T-helper 17 cell (primary cell): ENCODE data around the gene CEP170B. TPM values are rescaled to one million over a fixed set of nuclear protein-coding genes. Genes with fewer than 3 reads are reported as not detected.
"Not testable (repeated sequence)": the region's sequence is repeated elsewhere in the genome, so short reads cannot be mapped to it uniquely, and the experiment has no call there.

Source experiments
- ATAC-seq: fragments of 150-1000 bp; cut with Tn5 transposase; 2 replicates; pipeline ENCODE4 v1.10.0; 2021; ENCODE audit warnings: mild to moderate bottlenecking, moderate library complexity
- DNase-seq, 3 donors: peaks; one replicate each; pipeline versions ENCODE4 v3.0.0 to v3.0.0-alpha.2; 2020 to 2021
- H3K9me3 ChIP-seq: one replicate; pipeline ENCODE4 v1.7.0; 2013; ENCODE audit warnings: low read length, mild to moderate bottlenecking; ENCODE audit not compliant: control insufficient read depth, poor library complexity, severe bottlenecking
- H3K27ac Mint-ChIP-seq: one replicate; pipeline ENCODE4 v1.8.0; 2022; ENCODE audit warnings: mild to moderate bottlenecking, moderate library complexity, mixed read lengths
- H3K27me3 Mint-ChIP-seq: one replicate; pipeline ENCODE4 v1.8.0; 2022; ENCODE audit warnings: mixed read lengths
- H3K36me3 Mint-ChIP-seq: one replicate; pipeline ENCODE4 v1.8.0; 2022; ENCODE audit warnings: low read depth, mixed read lengths
- H3K4me1 Mint-ChIP-seq: one replicate; pipeline ENCODE4 v1.8.0; 2022; ENCODE audit warnings: mild to moderate bottlenecking, mixed read lengths
- H3K4me3 Mint-ChIP-seq: one replicate; pipeline ENCODE4 v1.8.0; 2022; ENCODE audit warnings: mild to moderate bottlenecking, moderate library complexity, mixed read lengths
- total RNA-seq, 4 donors: library from RNA in 2 of 4; stranded (reverse) in 2 of 4; gene quantifications; one replicate each; pipeline ENCODE4 v1.2.3 and lab custom pipeline; 2022 to 2026

Gene CEP170B
- total RNA-seq, 2 donors from 2014 or later: 7.0 to 7.7 TPM

DNA sequence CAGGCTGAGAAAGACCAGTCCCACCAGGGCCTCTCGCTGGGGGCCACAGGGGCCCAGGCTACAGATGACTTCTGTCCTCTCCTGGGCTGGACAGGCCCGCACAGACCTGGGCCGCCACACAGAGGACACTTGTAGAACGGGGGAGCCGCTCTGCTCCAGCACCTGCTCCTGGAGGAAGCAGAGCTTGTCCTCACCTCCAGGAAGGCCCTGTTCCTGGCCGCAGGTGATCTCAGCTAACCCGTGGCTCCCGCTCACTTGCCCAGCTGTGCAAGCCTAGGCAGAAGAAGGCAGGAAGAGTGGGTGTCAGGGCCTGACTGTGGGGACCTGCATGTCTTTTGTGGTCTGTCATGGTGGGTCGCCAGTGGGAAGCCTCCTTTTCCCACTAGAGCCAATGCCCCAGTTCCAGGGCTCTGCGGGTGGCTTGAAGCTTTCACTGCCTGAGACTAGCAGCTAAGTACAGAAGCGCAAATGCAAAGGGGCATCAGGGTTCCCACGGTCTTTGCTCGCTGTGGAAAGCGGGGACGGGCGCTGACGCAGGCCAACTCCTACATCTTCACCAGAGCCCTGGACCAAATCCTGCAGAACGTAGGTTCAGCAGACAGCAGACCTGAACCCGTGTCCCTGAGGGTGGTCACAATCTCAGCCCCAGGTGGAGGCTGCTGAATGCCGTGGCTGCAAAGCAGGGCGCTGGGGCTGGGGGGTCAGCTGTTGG is 8.8 kb upstream of the CEP170B start:
- no peaks in the 10 kb centered on the region for H3K9me3 ChIP-seq
- H3K27me3 Mint-ChIP-seq: peaks cover 6% of the 10 kb centered on the region
- H3K4me3 Mint-ChIP-seq: no peak overlapping the region
- DNase-seq (no peak), ATAC-seq (no peak)
- no peak overlapping the region for H3K27ac Mint-ChIP-seq
- H3K36me3 Mint-ChIP-seq: no peaks in the 10 kb centered on the region
- H3K4me1 Mint-ChIP-seq: no peaks in the 10 kb centered on the region

DNA sequence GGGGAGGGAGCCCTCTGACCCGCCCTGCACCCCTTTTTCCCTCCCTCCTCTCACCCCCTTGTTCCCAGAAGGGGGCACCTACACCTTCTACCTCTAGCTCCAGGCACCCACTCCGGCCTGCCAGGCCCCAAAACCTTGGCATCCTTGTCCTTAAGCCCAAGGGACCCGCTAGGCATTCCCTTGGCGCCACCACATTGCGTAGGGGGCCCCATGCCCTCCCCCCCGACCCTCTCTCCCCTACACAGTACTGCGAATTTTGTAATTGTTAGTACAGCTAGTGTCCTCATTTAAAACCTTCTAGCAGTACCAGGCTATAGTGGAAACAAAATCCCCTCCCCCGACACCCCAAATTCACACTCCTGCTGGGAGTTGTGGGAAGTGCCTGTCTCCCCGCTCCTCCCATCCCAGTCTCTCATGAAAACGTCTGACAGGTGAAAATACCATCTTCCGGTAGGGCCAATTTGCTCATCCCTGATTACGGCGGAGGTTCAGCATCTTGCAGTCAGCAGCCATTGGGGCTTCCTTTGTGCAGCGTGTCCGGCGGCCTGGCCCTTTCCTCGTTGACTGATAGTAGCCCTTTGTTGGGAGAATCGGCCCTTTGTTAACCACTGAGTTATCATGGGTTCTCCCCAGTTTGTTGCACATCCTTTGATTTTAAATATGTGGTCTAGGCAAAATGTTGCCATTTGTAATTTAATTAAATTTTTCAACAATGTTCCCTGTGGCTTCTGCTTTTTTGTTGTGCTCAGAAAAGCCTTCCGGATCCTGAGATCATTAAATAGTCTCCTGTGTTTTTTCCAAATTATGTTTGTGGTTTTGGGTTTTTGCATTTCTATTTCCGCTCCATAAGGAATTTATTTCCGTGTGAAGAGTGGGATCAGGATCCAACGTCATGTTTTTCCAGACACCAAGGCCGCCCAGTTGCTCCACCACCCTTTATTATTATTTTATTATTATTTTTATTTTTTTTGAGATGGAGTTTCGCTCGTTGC is 7.9 kb upstream of the CEP170B start:
- H3K27me3 Mint-ChIP-seq: peaks cover 6% of the 10 kb centered on the region
- no peak overlapping the region for H3K4me3 Mint-ChIP-seq
- ATAC-seq (no peak), DNase-seq (no peak)
- H3K4me1 Mint-ChIP-seq: no peaks in the 10 kb centered on the region
- H3K27ac Mint-ChIP-seq: no peak overlapping the region
- H3K9me3 ChIP-seq: no peaks in the 10 kb centered on the region
- no peaks in the 10 kb centered on the region for H3K36me3 Mint-ChIP-seq

DNA sequence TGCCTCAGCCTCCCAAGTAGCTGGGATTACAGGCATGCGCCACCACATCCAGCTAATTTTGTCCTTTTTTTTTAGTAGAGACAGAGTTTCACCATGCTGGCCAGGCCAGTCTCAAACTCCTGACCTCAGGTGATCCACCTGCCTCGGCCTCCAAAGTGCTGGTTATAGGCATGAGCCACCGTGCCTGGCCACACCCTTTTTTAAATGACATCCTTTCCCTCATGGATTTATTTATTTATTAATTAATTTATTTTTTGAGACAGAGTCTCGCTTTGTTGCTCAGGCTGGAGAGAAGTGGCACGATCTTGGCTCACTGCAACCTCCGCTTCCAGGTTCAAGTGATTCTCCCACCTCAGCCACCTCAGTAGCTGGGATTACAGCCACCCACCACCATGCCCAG is 7.1 kb upstream of the CEP170B start:
- not testable (repeated sequence) for H3K27ac Mint-ChIP-seq, H3K9me3 ChIP-seq, ATAC-seq, H3K4me1 Mint-ChIP-seq, DNase-seq, H3K27me3 Mint-ChIP-seq, H3K36me3 Mint-ChIP-seq, H3K4me3 Mint-ChIP-seq

DNA sequence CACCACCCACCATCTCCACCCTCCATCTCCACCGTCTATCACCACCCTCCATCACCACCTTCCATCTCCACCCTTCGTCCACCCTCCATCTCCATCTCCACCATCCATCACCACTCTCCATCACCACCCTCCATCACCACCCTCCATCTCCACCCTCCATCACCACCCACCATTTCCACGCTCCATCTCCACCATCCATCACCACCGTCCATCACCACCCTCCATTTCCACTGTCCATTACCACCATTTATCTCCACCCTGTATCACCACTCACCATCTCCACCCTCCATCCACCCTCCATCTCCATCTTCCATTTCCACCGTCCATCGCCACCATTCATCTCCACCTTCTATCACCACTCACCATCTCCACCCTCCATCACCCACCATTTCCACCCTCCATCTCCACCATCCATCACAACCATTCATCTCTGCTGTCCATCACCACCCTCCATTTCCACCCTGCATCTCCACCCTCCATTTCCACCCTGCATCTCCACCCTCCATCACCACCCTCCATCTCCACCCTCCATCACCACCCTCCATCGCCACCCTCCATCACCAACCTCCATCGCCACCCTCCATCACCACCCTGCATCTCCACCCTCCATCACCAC is 6.1 kb upstream of the CEP170B start:
- no peaks in the 10 kb centered on the region for H3K36me3 Mint-ChIP-seq
- no peak overlapping the region for H3K4me3 Mint-ChIP-seq
- ATAC-seq (no peak), DNase-seq (no peak)
- H3K9me3 ChIP-seq: no peaks in the 10 kb centered on the region
- H3K27me3 Mint-ChIP-seq: no peaks in the 10 kb centered on the region
- no peaks in the 10 kb centered on the region for H3K4me1 Mint-ChIP-seq
- no peak overlapping the region for H3K27ac Mint-ChIP-seq

DNA sequence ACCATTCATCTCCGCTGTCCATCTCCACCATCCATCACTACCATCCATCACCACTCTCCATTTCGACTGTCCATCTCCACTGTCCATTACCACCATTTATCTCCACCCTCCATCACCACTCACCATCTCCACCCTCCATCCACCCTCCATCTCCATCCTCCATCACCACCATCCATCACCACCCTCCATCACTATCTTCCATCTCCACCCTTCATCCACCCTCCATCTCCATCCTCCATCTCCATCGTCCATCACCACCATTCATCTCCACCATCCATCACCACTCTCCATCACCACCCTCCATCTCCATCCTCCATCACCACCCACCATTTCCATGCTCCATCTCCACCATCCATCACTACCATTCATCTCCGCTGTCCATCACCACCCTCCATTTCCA is 5.2 kb upstream of the CEP170B start:
- no peak overlapping the region for H3K27ac Mint-ChIP-seq
- no peaks in the 10 kb centered on the region for H3K4me1 Mint-ChIP-seq
- no peak overlapping the region for H3K4me3 Mint-ChIP-seq
- no peaks in the 10 kb centered on the region for H3K27me3 Mint-ChIP-seq
- DNase-seq (no peak), ATAC-seq (no peak)
- H3K9me3 ChIP-seq: no peaks in the 10 kb centered on the region
- H3K36me3 Mint-ChIP-seq: no peaks in the 10 kb centered on the region

DNA sequence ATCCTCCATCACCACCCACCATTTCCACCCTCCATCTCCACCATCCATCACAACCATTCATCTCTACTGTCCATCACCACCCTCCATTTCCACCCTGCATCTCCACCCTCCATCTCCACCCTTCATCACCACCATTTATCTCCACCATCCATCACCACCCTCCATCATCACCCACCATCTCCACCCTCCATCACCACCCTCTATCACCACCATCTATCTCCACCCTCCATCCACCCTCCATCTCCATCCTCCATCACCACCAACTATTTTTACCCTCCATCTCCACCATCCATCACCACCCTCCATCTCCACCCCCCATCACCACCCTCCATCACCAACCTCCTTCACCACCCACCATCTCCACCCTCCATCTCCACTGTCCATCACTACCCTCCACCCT is 4.7 kb upstream of the CEP170B start:
- Mint-ChIP-seq H3K4me1 (no peaks in the 10 kb centered on the region), H3K36me3 (no peaks in the 10 kb centered on the region), H3K27me3 (no peaks in the 10 kb centered on the region), H3K27ac (no peak overlapping the region), H3K4me3 (no peak overlapping the region)
- H3K9me3 ChIP-seq: no peaks in the 10 kb centered on the region
- ATAC-seq (no peak), DNase-seq (no peak)

DNA sequence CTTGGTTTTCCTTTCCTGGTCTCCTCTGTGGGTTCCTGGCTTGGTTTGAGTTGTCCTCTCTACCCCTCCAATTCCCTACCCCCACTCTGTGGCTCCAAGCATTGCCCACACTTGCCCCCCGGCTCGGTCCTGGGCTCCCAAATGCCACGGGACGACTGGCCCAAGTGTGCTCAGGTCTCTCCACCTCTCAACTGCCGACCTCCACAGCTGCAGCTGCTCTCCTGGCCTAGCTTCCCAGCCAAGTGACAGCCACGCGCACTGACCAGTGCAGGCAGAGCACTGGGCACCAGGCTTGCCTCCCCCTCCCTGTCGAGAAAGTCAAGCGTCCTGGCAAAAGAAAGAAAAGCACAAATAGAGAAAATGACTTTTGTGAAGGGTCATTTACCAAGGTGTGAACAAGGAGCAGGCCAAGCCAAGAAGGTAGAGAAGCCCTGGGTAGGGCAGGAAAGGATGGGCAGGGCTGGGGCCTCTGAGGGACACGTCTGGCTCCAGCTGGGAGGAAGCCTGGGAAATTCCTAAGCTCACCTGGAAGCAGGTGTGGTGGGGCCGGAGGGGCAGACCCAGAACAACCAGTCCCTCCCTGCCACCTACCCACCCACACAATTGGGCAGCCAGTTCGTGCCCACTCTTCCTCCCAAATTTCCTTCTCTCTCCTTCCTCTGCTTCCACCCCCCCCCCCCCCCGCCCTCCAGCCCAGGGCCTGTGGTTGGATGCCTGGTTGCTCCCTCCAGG is 1.8 kb upstream of the CEP170B start:
- ATAC-seq (no peak), DNase-seq (no peak)
- no peaks in the 10 kb centered on the region for H3K27me3 Mint-ChIP-seq
- no peaks in the 10 kb centered on the region for H3K4me1 Mint-ChIP-seq
- no peak overlapping the region for H3K27ac Mint-ChIP-seq
- no peaks in the 10 kb centered on the region for H3K9me3 ChIP-seq
- H3K4me3 Mint-ChIP-seq: no peak overlapping the region
- H3K36me3 Mint-ChIP-seq: no peaks in the 10 kb centered on the region

DNA sequence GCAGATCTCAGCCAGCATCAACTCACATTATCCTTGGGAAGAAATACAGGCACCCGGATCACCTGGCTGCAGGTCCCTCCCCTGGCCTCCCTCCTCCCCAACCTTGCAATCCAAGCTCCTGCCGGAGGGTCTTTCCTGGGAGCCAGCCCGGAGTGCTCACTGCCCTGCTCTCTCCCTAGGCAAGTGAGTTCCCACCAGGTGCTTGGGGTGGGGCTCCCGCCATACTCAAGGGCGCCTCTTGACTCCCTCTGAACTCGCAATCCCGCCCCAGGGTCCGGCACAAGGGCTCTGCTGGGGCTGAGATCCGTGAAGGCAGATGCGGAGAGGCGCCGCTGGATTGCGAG is 1.2 kb upstream of the CEP170B start:
- DNase-seq: no peak
- no peak for ATAC-seq
- H3K4me1 Mint-ChIP-seq: no peaks in the 10 kb centered on the region
- no peaks in the 10 kb centered on the region for H3K27me3 Mint-ChIP-seq
- no peaks in the 10 kb centered on the region for H3K9me3 ChIP-seq
- H3K36me3 Mint-ChIP-seq: no peaks in the 10 kb centered on the region
- no peak overlapping the region for H3K4me3 Mint-ChIP-seq
- H3K27ac Mint-ChIP-seq: no peak overlapping the region

DNA sequence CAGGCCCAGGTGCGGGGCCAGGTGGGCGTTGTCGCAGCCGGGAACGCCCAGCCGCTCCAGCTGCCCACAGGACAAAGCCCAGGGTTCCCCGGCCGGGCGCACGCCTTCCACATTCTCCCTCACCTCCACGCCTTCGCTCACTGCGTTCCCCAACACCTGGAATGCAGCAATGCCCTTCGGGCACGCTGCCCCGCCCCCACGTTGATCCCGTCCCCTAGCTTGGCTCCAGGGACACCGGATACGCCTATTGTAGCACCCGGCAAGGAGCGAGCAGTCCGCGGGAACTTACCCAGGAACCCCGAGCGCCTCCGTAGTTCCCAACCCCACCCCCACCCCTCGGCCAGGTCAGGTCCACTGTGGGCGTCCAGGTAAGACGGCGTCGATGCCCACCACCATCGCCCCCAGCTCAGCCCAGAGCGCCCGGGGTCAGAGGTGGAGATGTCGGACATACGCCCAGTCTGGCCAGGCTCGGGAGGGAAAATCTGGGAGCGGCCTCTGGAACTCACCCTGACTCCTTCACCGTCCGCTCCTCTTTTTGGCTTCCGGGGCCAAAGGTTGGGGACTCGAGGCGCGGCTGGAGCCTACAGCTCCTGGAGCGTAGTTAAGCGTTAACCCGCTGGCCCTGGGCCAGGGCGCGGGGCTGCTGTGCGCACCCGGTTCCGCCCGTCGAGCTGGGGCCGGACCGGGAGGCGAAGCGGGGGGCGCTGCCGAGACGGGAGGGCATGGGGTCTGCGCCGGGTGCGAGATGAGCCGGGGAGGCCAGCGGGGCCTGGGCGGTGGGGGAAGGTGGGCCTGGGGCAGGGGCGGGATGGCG is 594 bp upstream of the CEP170B start:
- DNase-seq (peak in 1 of 3 donors; percentile 16), ATAC-seq (peak; percentile 24)
- Mint-ChIP-seq H3K36me3 (no peaks in the 10 kb centered on the region), H3K4me3 (peak overlapping the region; percentile 62), H3K27me3 (no peaks in the 10 kb centered on the region), H3K4me1 (no peaks in the 10 kb centered on the region), H3K27ac (no peak overlapping the region)
- no peaks in the 10 kb centered on the region for H3K9me3 ChIP-seq

DNA sequence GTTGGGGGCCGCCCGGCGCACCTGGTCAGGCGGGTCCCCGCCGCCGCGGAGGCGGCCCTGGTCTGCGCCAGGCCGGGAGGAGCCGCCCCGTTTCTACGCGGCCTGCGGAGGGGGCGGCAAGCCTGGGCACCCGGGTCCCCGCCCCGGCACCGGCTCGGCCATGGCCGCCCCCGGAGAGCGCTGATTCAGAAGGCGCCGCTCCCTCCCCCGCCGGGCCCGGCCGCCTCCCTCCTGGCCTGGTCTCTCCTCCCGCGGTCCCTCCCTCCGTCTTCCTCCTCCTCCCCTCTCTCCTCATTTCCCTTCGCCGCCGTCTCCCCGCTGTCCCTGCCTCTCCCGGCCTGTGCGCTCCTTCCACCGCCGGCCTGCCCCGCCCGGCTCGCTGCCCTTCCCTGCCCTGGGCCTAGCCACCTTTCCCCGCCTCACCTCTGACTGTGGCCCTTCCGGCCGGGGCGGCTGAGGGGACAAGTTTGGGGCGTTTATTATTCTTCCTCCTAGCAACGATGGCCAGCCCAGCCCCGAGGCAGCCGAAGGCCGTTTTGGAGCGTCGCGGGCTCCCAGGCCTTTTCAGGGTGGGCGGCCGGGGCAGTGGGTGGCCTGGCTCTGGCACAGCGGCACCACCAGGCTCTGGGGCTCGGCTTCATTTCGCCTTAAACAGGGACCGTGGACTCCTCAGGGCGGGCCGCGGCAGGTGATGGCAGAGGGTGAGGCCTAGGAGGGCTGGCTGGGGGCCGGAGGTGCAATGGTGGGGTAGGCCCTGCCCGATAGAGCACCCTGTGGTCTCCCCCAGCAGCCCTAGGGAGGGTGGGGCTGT is 768 bp downstream of the CEP170B start:
- no peaks in the 10 kb centered on the region for H3K27me3 Mint-ChIP-seq
- H3K4me1 Mint-ChIP-seq: no peaks in the 10 kb centered on the region
- peak; percentile 42 for ATAC-seq
- peak overlapping the region; percentile 86 for H3K4me3 Mint-ChIP-seq
- H3K27ac Mint-ChIP-seq: no peak overlapping the region
- DNase-seq: peak in 1 of 3 donors; percentile 20
- no peaks in the 10 kb centered on the region for H3K36me3 Mint-ChIP-seq
- no peaks in the 10 kb centered on the region for H3K9me3 ChIP-seq

DNA sequence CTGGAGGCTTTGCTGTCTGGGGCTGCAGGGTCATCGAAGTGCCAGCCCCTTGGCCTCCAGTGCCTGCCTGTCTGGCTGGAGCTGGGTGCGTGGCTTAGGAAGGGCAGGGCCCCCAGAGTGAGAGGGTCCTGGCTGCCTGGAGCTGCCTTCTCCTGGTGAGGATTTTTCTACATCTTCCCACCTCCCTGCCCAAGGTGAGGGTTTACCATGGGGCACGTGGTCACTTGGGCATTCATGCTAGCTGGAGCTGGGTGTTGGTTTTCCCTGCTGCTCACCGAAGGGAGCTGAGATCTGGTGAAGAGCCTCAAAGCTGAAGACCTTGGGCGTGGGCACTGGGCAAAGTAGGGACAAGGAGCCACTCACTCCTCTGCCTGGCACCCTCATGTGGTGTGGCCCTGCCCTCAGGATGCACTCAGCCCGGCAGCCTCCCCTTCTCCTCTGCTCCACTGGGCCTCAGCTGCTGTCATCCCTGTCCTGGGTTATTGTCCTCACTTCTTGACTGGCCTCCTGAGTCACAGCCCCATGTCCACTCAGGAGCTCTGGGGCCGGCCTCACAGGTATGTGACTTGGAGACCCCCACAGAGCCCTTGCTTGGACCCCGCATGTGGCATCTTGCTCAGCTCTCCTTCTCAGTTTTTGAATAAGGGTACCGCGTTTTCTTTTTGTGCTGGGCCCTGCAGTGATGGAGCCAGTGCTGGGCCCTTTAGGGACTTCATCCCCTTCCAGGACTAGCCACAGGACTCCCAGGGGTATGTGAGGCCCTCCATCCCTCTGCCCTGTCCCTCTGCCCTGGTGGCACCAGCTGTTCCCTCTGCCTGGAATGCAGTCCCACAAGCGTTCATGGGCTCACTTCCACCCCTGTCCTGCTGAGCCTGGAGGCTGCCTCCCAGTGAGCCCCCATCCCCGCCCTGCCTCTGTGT is 1.6 kb downstream of the CEP170B start:
- peak overlapping the region; percentile 76 for H3K27ac Mint-ChIP-seq

More for the DNA sequence above, 1.6 kb downstream of the CEP170B start:
- no peaks in the 10 kb centered on the region for H3K9me3 ChIP-seq
- Mint-ChIP-seq H3K4me1 (no peaks in the 10 kb centered on the region), H3K27me3 (no peaks in the 10 kb centered on the region), H3K36me3 (no peaks in the 10 kb centered on the region), H3K4me3 (peak overlapping the region; percentile 86)
- no peak for DNase-seq
- ATAC-seq: no peak
